A549 (cell line): Measurements from ENCODE around the gene HOXD8. TPM values are rescaled to one million over a fixed set of nuclear protein-coding genes. Genes with fewer than 3 reads are reported as not detected.

Experiments used
- ATAC-seq, 2 experiments: fragments of 200-7000 bp in 1 of 2; fragments of >200 bp in 1 of 2; cut with Nextera tagmentation in 1 of 2; cut with Tn5 transposase in 1 of 2; 3 replicates each; pipeline versions ENCODE4 v1.8.0 to v1.9.1; 2018 to 2020; ENCODE audit warnings: mild to moderate bottlenecking in 1 of 2, moderate library complexity in 1 of 2
- CTCF ChIA-PET: fragments of 300-600 bp; sonication (Branson Sonifier 250); formaldehyde crosslinking; extraction: SDS; loops from one replicate; lab custom pipeline; 2021; ENCODE audit warnings: antibody characterized with exemption, inconsistent platforms; lab: Yijun Ruan, JAX
- POLR2A ChIA-PET: fragments of 350-600 bp; formaldehyde crosslinking; extraction: SDS; loops from one replicate; lab custom pipeline; 2021; ENCODE audit warnings: antibody characterized with exemption, inconsistent platforms; lab: Yijun Ruan, JAX
- DNase-seq, 2 experiments: peaks; one replicate each; pipeline versions ENCODE4 v3.0.0 to v3.0.0-alpha.2; 2011 to 2016; ENCODE audit warnings: low read depth in 1 of 2, low spot score in 1 of 2
- FAIRE-seq: peaks from 2 replicates; lab custom pipeline; 2011; peaks lifted over from hg19 to GRCh38; lab: Jason Lieb, UNC
- H3K27ac ChIP-seq, 2 experiments: fragments of >200 bp; sonication (Bioruptor Twin); formaldehyde crosslinking; 3 replicates each; pipeline ENCODE4 v1.5.1; 2016 to 2017
- H3K4me1 ChIP-seq: fragments of >200 bp; sonication (Bioruptor Twin); formaldehyde crosslinking; 3 replicates; pipeline ENCODE4 v1.6.1; 2016
- H3K4me2 ChIP-seq: fragments of >200 bp; sonication (Bioruptor Twin); formaldehyde crosslinking; 3 replicates; pipeline ENCODE4 v1.6.1; 2016
- H3K4me3 ChIP-seq: fragments of >200 bp; sonication (Bioruptor Twin); formaldehyde crosslinking; 3 replicates; pipeline ENCODE4 v1.5.1; 2016
- H3K9me3 ChIP-seq: fragments of >200 bp; sonication (Bioruptor Twin); formaldehyde crosslinking; 3 replicates; pipeline ENCODE4 v1.6.1; 2016
- CEBPB ChIP-seq, 2 experiments: fragments of >200 bp in 1 of 2; sonication (Bioruptor Twin) in 1 of 2; formaldehyde crosslinking in 1 of 2; IDR thresholded peaks; 2 replicates each; pipeline ENCODE4 v1.6.1; 2012 to 2016
- CHD4 ChIP-seq: fragments of 200-600 bp; sonication (generic); IDR thresholded peaks from 2 replicates; pipeline ENCODE4 v1.6.1; 2016; ENCODE audit warnings: antibody characterized with exemption, mild to moderate bottlenecking, borderline replicate concordance
- CTCF ChIP-seq: fragments of >200 bp; sonication (Bioruptor Twin); formaldehyde crosslinking; IDR thresholded peaks from 3 replicates; pipeline ENCODE4 v1.5.1; 2016
- ESRRA ChIP-seq: fragments of 150-350 bp; IDR thresholded peaks from 2 replicates; pipeline ENCODE4 v1.6.1; 2014; ENCODE audit warnings: mild to moderate bottlenecking, low read length, borderline replicate concordance
- FOSB ChIP-seq: fragments of 250-450 bp; sonication (Bioruptor Pico); IDR thresholded peaks from 2 replicates; pipeline ENCODE4 v1.5.0; 2020; ENCODE audit warnings: mild to moderate bottlenecking, moderate library complexity
- FOSL2 ChIP-seq, 2 experiments: fragments of 450-650 bp in 1 of 2; fragments of >200 bp in 1 of 2; sonication (Bioruptor Twin) in 1 of 2; formaldehyde crosslinking; IDR thresholded peaks; 2 replicates each; pipeline versions ENCODE4 v1.5.0 to v1.6.1; 2016 to 2020; ENCODE audit warnings: mild to moderate bottlenecking in 1 of 2, moderate library complexity in 1 of 2
- FOXS1 ChIP-seq: fragments of 250-450 bp; sonication (Bioruptor Pico); IDR thresholded peaks from 2 replicates; pipeline ENCODE4 v1.5.0; 2020; ENCODE audit warnings: mild to moderate bottlenecking, moderate library complexity
- KDM1A ChIP-seq: fragments of 200-600 bp; sonication (generic); IDR thresholded peaks from 2 replicates; pipeline ENCODE4 v1.6.1; 2016; ENCODE audit warnings: low read depth, mild to moderate bottlenecking
- KDM5A ChIP-seq: fragments of 200-600 bp; sonication (generic); IDR thresholded peaks from 2 replicates; pipeline ENCODE4 v1.6.1; 2016; ENCODE audit warnings: antibody characterized with exemption, mild to moderate bottlenecking
- MAX ChIP-seq: IDR thresholded peaks from 2 replicates; pipeline ENCODE4 v1.6.1; 2012
- MYC ChIP-seq: IDR thresholded peaks from 2 replicates; pipeline ENCODE4 v1.6.1; 2012; ENCODE audit warnings: mild to moderate bottlenecking, inconsistent platforms, low read length, improper control_type of control experiment, borderline replicate concordance
- POLR2A ChIP-seq: IDR thresholded peaks from 2 replicates; pipeline ENCODE4 v1.6.1; 2012; ENCODE audit warnings: mild to moderate bottlenecking, low read length
- RAD21 ChIP-seq, 2 experiments: fragments of >200 bp in 1 of 2; sonication (Bioruptor Twin) in 1 of 2; formaldehyde crosslinking in 1 of 2; IDR thresholded peaks in 1 of 2; conservative IDR thresholded peaks in 1 of 2; 2 replicates in 1 of 2; 3 replicates in 1 of 2; pipeline ENCODE4 v1.6.1; 2012 to 2018; ENCODE audit warnings: inconsistent platforms in 1 of 2
- RCOR1 ChIP-seq: fragments of 150-350 bp; IDR thresholded peaks from 2 replicates; pipeline ENCODE4 v1.6.1; 2014; ENCODE audit warnings: antibody characterized with exemption, low read length, low read depth
- USF2 ChIP-seq: fragments of 450-650 bp; IDR thresholded peaks from 2 replicates; pipeline ENCODE4 v1.6.1; 2014; ENCODE audit warnings: antibody characterized with exemption
- ZC3H11A ChIP-seq: fragments of 450-650 bp; IDR thresholded peaks from 2 replicates; pipeline ENCODE4 v1.6.1; 2014; ENCODE audit warnings: antibody characterized with exemption, mild to moderate bottlenecking
- WGBS: methylation state at CpG from one replicate; pipeline ENCODE4 v1.1.6; 2017; ENCODE audit errors: missing lambda C conversion rate; 5-methylcytosine and 5-hydroxymethylcytosine counted together
- polyA plus RNA-seq, 4 experiments: library from polyadenylated mRNA; depleted of rRNA in 3 of 4; stranded (reverse); fragments of >200 nt; fragmentation: RNase III in 1 of 4; extraction: RNeasy Plus Mini Kit Qiagen cat#74134 plus additional on column Dnase treatment in 1 of 4; gene quantifications; 2 replicates in 3 of 4; 3 replicates in 1 of 4; pipeline ENCODE4 v1.2.3, GENCODE V29; 2011 to 2017

The HOXD8 gene
- polyA plus RNA-seq, 2 of the 4 experiments (the other 2 are of a cell fraction): 3.8 to 8.5 TPM

- Histone ChIP-seq H3K4me3 (no peak overlapping the region), H3K4me1 (peaks cover 3% of the 10 kb centered on the region; the same call in 1 of the 3 replicates), H3K4me2 (no peak overlapping the region; the same call in 1 of the 3 replicates), H3K9me3 (no peaks in the 10 kb centered on the region), H3K27ac (no peak overlapping the region)
- TF ChIP-seq ZC3H11A: no peak
- TF ChIP-seq CTCF: no peak
- no peak for TF ChIP-seq MYC
- no peak for TF ChIP-seq FOSB (CRISPR knock-in tag)
- TF ChIP-seq KDM5A: no peak
- no peak for TF ChIP-seq FOXS1 (CRISPR knock-in tag)
- no peak for TF ChIP-seq ESRRA
- no peak for TF ChIP-seq FOSL2 (IDR thresholded peaks at IDR 0.05)
- TF ChIP-seq FOSL2 (CRISPR knock-in tag; IDR thresholded peaks at IDR 0.05): no peak
- TF ChIP-seq CEBPB (IDR thresholded peaks at IDR 0.05): no peak
- no peak for TF ChIP-seq CHD4
- ChIA-PET POLR2A (no interaction called here), CTCF (interaction anchor here (0.6 to 3.6 kb wide), 5 partner anchors 12 to 1034 kb away, joined by 3 to 22 read pairs (median 6); no protein-coding TSS in a partner anchor)
- no peak for DNase-seq
- no peak for FAIRE-seq
- no peak for ATAC-seq
- 85% methylated on average over 16 of the region's 16 CpGs for WGBS
Observed at GRCh38 chr2:176114930-176115625, 14.4 kb upstream of the HOXD8 start.

- FAIRE-seq (no peak), ATAC-seq (peak; percentile 87 to 93), DNase-seq (peak; percentile 37 to 84)
- Histone ChIP-seq H3K4me3 (peak within 1 kb of the TSS; percentile 44), H3K27ac (peak within 1 kb of the TSS; percentile 66 to 83), H3K9me3 (no peaks in the 10 kb centered on the region), H3K4me1 (peaks cover 3% of the 10 kb centered on the region; the same call in 1 of the 3 replicates), H3K4me2 (peak within 1 kb of the TSS; percentile 67)
- ChIA-PET CTCF (interaction anchor here (1.1 to 3.6 kb wide), 7 partner anchors 11 to 1049 kb away, joined by 3 to 22 read pairs (median 6); no protein-coding TSS in a partner anchor), POLR2A (no interaction called here)
- TF ChIP-seq KDM1A (no peak), POLR2A (peak; percentile 41; the same call in 1 of the 2 replicates), MAX (peak; percentile 67; the same call in 1 of the 2 replicates), RCOR1 (no peak), USF2 (peak; percentile 91), RAD21 (conservative IDR thresholded peaks at IDR 0.05 in 1 of 2, IDR thresholded peaks at IDR 0.05 in 1 of 2) (peak in 1 of 2 experiments; percentile 35; a peak in 1 of 5 replicates)
- WGBS: 78% methylated on average over 57 of the region's 66 CpGs
Observed at GRCh38 chr2:176115883-176116813, 13.4 kb upstream of the HOXD8 start, which contains the start of gene HOXD10. HOXD10 (plus strand) TSS chr2:176116778; CDS start chr2:176116834, 56 bp downstream.
